A549 (cell line): Measurements from ENCODE around the gene CHST6.

ENCODE experiments used
- ESRRA ChIP-seq: fragments of 150-350 bp; IDR thresholded peaks from 2 replicates; pipeline ENCODE4 v1.6.1; 2014; ENCODE audit warnings: mild to moderate bottlenecking, low read length, borderline replicate concordance
- NPAS2 ChIP-seq: fragments of 250-450 bp; sonication (Bioruptor Pico); IDR thresholded peaks from 2 replicates; pipeline ENCODE4 v1.8.0; 2022; ENCODE audit warnings: mild to moderate bottlenecking, moderate library complexity, borderline replicate concordance
- POLR2A ChIP-seq: IDR thresholded peaks from 2 replicates; pipeline ENCODE4 v1.6.1; 2012; ENCODE audit warnings: mild to moderate bottlenecking, low read length
- RAD21 ChIP-seq, 2 experiments: fragments of >200 bp in 1 of 2; sonication (Bioruptor Twin) in 1 of 2; formaldehyde crosslinking in 1 of 2; IDR thresholded peaks in 1 of 2; conservative IDR thresholded peaks in 1 of 2; 2 replicates in 1 of 2; 3 replicates in 1 of 2; pipeline ENCODE4 v1.6.1; 2012 to 2018; ENCODE audit warnings: inconsistent platforms in 1 of 2
- RCOR1 ChIP-seq: fragments of 150-350 bp; IDR thresholded peaks from 2 replicates; pipeline ENCODE4 v1.6.1; 2014; ENCODE audit warnings: antibody characterized with exemption, low read length, low read depth
- TFCP2L1 ChIP-seq: fragments of 250-450 bp; sonication (Bioruptor Pico); IDR thresholded peaks from 2 replicates; pipeline ENCODE4 v1.5.0; 2021; ENCODE audit warnings: mild to moderate bottlenecking
- TP53 ChIP-seq: fragments of 250-450 bp; sonication (Bioruptor Pico); IDR thresholded peaks from 2 replicates; pipeline ENCODE4 v1.5.0; 2021; ENCODE audit warnings: mild to moderate bottlenecking, moderate library complexity
- TF ChIP-seq, protein P1 (sequence below): fragments of >200 bp; sonication (Bioruptor Twin); formaldehyde crosslinking; IDR thresholded peaks from 3 replicates; pipeline ENCODE4 v1.5.1; 2016
- TF ChIP-seq, protein P2 (sequence below): fragments of >200 bp; sonication (Bioruptor Twin); formaldehyde crosslinking; IDR thresholded peaks from 3 replicates; pipeline ENCODE4 v1.6.1; 2016
- TF ChIP-seq, protein P3 (sequence below): fragments of 200-600 bp; sonication (generic); IDR thresholded peaks from 2 replicates; pipeline ENCODE4 v1.6.1; 2016; ENCODE audit warnings: antibody characterized with exemption, mild to moderate bottlenecking, moderate library complexity

DNA sequence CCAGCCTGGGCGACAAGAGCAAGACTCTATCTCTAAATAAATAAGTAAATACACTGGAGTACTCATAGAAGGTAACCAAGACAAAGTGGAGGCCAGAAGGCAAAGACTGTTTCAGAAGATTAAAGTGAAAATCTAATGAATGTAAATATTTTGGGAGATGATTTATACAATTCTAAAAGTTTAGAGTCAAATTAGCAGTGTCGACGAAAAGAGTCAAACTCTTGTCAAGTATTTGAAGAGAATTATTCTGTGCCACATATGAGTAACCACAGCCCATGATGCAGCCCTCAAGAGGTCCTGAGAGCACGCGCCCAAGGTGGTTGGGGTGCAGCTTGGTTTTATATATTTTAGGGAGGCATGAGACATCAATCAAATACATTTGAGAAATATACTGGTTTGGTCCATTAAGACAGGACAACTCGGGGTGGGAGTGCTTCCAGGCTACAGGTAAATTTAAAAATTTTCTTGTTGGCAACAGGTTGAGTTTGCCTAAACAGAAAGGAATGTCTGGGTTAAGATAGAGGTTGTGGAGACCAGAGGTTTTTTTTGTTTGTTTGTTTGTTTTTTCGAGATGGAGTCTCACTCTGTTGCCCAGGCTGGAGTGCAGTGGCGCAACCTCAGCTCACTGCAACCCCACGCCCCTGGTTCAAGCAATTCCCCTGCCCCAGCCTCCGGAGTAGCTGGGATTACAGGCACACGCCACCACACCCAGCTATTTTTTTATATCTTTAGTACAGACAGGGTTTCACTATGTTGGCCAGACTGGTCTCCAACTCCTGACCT, 65.4 kb downstream of the CHST6 start:
- no peak for TF ChIP-seq TFCP2L1 (CRISPR knock-in tag)
- TF ChIP-seq, protein P1, sequence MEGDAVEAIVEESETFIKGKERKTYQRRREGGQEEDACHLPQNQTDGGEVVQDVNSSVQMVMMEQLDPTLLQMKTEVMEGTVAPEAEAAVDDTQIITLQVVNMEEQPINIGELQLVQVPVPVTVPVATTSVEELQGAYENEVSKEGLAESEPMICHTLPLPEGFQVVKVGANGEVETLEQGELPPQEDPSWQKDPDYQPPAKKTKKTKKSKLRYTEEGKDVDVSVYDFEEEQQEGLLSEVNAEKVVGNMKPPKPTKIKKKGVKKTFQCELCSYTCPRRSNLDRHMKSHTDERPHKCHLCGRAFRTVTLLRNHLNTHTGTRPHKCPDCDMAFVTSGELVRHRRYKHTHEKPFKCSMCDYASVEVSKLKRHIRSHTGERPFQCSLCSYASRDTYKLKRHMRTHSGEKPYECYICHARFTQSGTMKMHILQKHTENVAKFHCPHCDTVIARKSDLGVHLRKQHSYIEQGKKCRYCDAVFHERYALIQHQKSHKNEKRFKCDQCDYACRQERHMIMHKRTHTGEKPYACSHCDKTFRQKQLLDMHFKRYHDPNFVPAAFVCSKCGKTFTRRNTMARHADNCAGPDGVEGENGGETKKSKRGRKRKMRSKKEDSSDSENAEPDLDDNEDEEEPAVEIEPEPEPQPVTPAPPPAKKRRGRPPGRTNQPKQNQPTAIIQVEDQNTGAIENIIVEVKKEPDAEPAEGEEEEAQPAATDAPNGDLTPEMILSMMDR = no peak
- TF ChIP-seq NPAS2 (CRISPR knock-in tag) = no peak
- TF ChIP-seq POLR2A = no peak
- no peak for TF ChIP-seq TP53
- no peak for TF ChIP-seq RCOR1
- TF ChIP-seq, protein P2, sequence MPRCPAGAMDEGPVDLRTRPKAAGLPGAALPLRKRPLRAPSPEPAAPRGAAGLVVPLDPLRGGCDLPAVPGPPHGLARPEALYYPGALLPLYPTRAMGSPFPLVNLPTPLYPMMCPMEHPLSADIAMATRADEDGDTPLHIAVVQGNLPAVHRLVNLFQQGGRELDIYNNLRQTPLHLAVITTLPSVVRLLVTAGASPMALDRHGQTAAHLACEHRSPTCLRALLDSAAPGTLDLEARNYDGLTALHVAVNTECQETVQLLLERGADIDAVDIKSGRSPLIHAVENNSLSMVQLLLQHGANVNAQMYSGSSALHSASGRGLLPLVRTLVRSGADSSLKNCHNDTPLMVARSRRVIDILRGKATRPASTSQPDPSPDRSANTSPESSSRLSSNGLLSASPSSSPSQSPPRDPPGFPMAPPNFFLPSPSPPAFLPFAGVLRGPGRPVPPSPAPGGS = no peak
- TF ChIP-seq, protein P3, sequence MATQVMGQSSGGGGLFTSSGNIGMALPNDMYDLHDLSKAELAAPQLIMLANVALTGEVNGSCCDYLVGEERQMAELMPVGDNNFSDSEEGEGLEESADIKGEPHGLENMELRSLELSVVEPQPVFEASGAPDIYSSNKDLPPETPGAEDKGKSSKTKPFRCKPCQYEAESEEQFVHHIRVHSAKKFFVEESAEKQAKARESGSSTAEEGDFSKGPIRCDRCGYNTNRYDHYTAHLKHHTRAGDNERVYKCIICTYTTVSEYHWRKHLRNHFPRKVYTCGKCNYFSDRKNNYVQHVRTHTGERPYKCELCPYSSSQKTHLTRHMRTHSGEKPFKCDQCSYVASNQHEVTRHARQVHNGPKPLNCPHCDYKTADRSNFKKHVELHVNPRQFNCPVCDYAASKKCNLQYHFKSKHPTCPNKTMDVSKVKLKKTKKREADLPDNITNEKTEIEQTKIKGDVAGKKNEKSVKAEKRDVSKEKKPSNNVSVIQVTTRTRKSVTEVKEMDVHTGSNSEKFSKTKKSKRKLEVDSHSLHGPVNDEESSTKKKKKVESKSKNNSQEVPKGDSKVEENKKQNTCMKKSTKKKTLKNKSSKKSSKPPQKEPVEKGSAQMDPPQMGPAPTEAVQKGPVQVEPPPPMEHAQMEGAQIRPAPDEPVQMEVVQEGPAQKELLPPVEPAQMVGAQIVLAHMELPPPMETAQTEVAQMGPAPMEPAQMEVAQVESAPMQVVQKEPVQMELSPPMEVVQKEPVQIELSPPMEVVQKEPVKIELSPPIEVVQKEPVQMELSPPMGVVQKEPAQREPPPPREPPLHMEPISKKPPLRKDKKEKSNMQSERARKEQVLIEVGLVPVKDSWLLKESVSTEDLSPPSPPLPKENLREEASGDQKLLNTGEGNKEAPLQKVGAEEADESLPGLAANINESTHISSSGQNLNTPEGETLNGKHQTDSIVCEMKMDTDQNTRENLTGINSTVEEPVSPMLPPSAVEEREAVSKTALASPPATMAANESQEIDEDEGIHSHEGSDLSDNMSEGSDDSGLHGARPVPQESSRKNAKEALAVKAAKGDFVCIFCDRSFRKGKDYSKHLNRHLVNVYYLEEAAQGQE = no peak
- TF ChIP-seq RAD21 (conservative IDR thresholded peaks at IDR 0.05 in 1 of 2, IDR thresholded peaks at IDR 0.05 in 1 of 2) = no peak
- TF ChIP-seq ESRRA = no peak
